Measurements from ENCODE around the gene TRAPPC13.

DNA sequence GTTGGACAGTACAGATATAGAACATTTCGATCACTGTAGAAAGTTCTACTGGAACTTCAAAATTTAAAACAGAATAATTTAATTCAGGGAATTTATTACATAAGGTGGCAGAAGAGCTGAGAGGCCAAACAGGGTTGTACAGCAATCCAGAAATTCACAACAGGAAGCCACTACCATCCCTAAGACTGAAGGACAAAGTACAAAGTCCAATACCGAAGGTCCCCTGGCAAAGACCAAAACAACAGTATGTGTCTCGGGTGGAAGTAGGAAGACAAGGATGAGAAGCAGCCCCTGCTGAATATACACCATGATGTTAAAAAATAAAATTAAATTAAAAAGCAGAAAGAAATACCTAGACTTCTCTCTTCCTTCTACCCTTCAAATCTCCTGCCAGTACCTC, 77.2 kb downstream of the TRAPPC13 start:
- TF ChIP-seq TAF1 (IDR thresholded peaks at IDR 0.05; ENCODE audit: borderline replicate concordance, insufficient read depth, low read length), result no peak
- TF ChIP-seq, protein P1, sequence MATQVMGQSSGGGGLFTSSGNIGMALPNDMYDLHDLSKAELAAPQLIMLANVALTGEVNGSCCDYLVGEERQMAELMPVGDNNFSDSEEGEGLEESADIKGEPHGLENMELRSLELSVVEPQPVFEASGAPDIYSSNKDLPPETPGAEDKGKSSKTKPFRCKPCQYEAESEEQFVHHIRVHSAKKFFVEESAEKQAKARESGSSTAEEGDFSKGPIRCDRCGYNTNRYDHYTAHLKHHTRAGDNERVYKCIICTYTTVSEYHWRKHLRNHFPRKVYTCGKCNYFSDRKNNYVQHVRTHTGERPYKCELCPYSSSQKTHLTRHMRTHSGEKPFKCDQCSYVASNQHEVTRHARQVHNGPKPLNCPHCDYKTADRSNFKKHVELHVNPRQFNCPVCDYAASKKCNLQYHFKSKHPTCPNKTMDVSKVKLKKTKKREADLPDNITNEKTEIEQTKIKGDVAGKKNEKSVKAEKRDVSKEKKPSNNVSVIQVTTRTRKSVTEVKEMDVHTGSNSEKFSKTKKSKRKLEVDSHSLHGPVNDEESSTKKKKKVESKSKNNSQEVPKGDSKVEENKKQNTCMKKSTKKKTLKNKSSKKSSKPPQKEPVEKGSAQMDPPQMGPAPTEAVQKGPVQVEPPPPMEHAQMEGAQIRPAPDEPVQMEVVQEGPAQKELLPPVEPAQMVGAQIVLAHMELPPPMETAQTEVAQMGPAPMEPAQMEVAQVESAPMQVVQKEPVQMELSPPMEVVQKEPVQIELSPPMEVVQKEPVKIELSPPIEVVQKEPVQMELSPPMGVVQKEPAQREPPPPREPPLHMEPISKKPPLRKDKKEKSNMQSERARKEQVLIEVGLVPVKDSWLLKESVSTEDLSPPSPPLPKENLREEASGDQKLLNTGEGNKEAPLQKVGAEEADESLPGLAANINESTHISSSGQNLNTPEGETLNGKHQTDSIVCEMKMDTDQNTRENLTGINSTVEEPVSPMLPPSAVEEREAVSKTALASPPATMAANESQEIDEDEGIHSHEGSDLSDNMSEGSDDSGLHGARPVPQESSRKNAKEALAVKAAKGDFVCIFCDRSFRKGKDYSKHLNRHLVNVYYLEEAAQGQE (IDR thresholded peaks at IDR 0.05; ENCODE audit: insufficient read depth in 1 of 2, low read depth in 2 of 2, low read length in 2 of 2), result no peak
- TF ChIP-seq SIN3A (IDR thresholded peaks at IDR 0.05; ENCODE audit: borderline replicate concordance, insufficient read depth, low read length), result no peak
